PC-9 (cell line): Measurements from ENCODE around the gene CPAMD8.
"Not testable (repeated sequence)": the region's sequence is repeated elsewhere in the genome, so short reads cannot be mapped to it uniquely, and the experiment has no call there.

Source experiments
- EZH2 ChIP-seq: fragments of 200-600 bp; sonication (generic); IDR thresholded peaks from 2 replicates; pipeline ENCODE4 v1.8.0; 2017; ENCODE audit warnings: antibody characterized with exemption, low read depth
- TF ChIP-seq, protein P1 (sequence below): fragments of 200-600 bp; sonication (generic); conservative IDR thresholded peaks from 2 replicates; pipeline ENCODE4 v1.6.1; 2017; ENCODE audit warnings: mixed run types, antibody characterized with exemption, mild to moderate bottlenecking, moderate library complexity

DNA sequence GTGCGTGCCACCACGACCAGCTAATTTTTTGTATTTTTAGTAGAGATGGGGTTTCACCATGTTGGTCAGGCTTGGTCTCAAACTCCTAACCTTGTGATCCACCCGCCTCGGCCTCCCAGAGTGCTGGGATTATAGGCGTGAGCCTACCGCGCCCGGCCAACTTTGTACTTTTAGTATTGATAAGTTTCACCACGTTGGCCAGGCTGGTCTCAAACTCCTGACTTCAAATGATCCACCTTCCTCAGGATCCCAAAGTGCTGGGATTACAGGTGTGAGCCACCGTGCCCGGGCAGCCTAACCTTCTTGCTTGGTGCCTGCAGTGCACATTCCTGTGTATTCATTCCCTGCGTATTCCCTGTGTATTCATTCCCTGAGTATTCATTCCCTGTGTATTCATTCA is 88.8 kb downstream of the CPAMD8 start:
- TF ChIP-seq, protein P1, sequence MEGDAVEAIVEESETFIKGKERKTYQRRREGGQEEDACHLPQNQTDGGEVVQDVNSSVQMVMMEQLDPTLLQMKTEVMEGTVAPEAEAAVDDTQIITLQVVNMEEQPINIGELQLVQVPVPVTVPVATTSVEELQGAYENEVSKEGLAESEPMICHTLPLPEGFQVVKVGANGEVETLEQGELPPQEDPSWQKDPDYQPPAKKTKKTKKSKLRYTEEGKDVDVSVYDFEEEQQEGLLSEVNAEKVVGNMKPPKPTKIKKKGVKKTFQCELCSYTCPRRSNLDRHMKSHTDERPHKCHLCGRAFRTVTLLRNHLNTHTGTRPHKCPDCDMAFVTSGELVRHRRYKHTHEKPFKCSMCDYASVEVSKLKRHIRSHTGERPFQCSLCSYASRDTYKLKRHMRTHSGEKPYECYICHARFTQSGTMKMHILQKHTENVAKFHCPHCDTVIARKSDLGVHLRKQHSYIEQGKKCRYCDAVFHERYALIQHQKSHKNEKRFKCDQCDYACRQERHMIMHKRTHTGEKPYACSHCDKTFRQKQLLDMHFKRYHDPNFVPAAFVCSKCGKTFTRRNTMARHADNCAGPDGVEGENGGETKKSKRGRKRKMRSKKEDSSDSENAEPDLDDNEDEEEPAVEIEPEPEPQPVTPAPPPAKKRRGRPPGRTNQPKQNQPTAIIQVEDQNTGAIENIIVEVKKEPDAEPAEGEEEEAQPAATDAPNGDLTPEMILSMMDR, result not testable (repeated sequence)
- TF ChIP-seq EZH2, result not testable (repeated sequence)
